Adrenal gland (tissue), 12 donors: Measurements from ENCODE around the gene TMEM214. TPM values are rescaled to one million over a fixed set of nuclear protein-coding genes. Genes with fewer than 3 reads are reported as not detected.

ENCODE experiments used
- DNase-seq, 7 donors: peaks; one replicate each; pipeline ENCODE4 v3.0.0-alpha.2; 2019 to 2020
- H3K27ac ChIP-seq, 5 donors: fragments of 200-600 bp; sonication (generic) in 4 of 5; 1 replicate in 3 of 5; 2 replicates in 2 of 5; pipeline versions ENCODE4 v1.5.1 to v1.8.0; 2016 to 2020; ENCODE audit warnings: mild to moderate bottlenecking in 1 of 5
- H3K27me3 ChIP-seq: fragments of 200-600 bp; 2 replicates; pipeline ENCODE4 v1.8.0; 2021
- H3K36me3 ChIP-seq, 2 donors: fragments of 200-600 bp; replicated peaks in 1 of 2; 1 replicate in 1 of 2; 2 replicates in 1 of 2; pipeline versions ENCODE4 v1.5.1 to v1.8.0; 2018 to 2022
- H3K4me1 ChIP-seq, 2 donors: fragments of 200-600 bp; replicated peaks in 1 of 2; 1 replicate in 1 of 2; 2 replicates in 1 of 2; pipeline versions ENCODE4 v1.5.1 to v1.8.0; 2018 to 2021
- H3K4me3 ChIP-seq, 4 donors: fragments of 200-600 bp; sonication (generic) in 3 of 4; one replicate each; pipeline ENCODE4 v1.5.1; 2016 to 2018
- H3K9me3 ChIP-seq, 3 donors: fragments of 200-600 bp; sonication (generic) in 1 of 3; replicated peaks in 1 of 3; 1 replicate in 2 of 3; 2 replicates in 1 of 3; pipeline versions ENCODE4 v1.5.1 to v1.8.0; 2016 to 2021
- POLR2A ChIP-seq, 2 donors: fragments of 450-650 bp; IDR thresholded peaks; one replicate each; pipeline ENCODE4 v1.6.1; 2017; ENCODE audit warnings: antibody characterized with exemption in 2 of 2, mild to moderate bottlenecking in 2 of 2, moderate library complexity in 1 of 2
- WGBS, 4 donors: extraction: QIAGEN DNeasy Blood & Tissue Kit in 2 of 4; methylation state at CpG; one replicate each; pipeline versions ENCODE4 v1.1.5 to v1.1.7; 2013 to 2017; 5-methylcytosine and 5-hydroxymethylcytosine counted together
- intact Hi-C, 2 donors: fragments of 100-400 bp; cut with DNase I; formaldehyde crosslinking; loops; one replicate each; pipeline versions ENCODE4 v1.14.1 to v1.15.0; 2022 to 2023
- polyA plus RNA-seq, 3 donors: library from polyadenylated mRNA; stranded (reverse); fragments of 200-250 nt in 2 of 3; fragments of 350-450 nt in 1 of 3; fragmentation: Illumina TruSeq in 1 of 3; extraction: RNeasy Lipid Tissue Mini Kit (QIAGEN cat#74804) in 1 of 3; gene quantifications; one replicate each; pipeline ENCODE4 v1.2.3, GENCODE V29; 2013 to 2014
- total RNA-seq, 9 donors: library from RNA; depleted of rRNA in 4 of 9; stranded (reverse); fragments of >200 nt in 4 of 9; fragments of 120-200 nt in 1 of 9; fragmentation: NEBNext Ultra II Directional in 1 of 9; extraction: Animal tissue kit (Norgen Biotek cat#: 25700) in 1 of 9; gene quantifications; one replicate each; pipeline versions ENCODE4 v1.1.0 to v1.2.4, GENCODE V29; 2013 to 2023
- TF ChIP-seq, protein P1 (sequence below), 6 experiments: fragments of 450-650 bp in 4 of 6; fragments of 200-600 bp in 2 of 6; sonication (generic) in 1 of 6; IDR thresholded peaks; 1 replicate in 5 of 6; 2 replicates in 1 of 6; pipeline versions ENCODE4 v1.5.1 to v1.8.0; 2016 to 2021; ENCODE audit warnings: antibody characterized with exemption in 6 of 6, mild to moderate bottlenecking in 2 of 6, moderate library complexity in 1 of 6
- donor health status: healthy with polysubstance abuse.
- donor health status: Bipolar disorder and iron deficiency.
- donor health status: DM: yes; HTN: yes; CAD: no.
- donor health status: DM: no; HTN: no; CAD: no.
- donor health status: DM: no; HTN: no; CAD: no.
- donor health status: DM: yes; HTN: yes; CAD: no.

Gene TMEM214
- total and polyA plus RNA-seq, 12 donors: 25.2 to 124 (median 60.1) TPM

- Histone ChIP-seq H3K27ac (no peak overlapping the region), H3K27me3 (no peaks in the 10 kb centered on the region), H3K4me1 (no peaks in the 10 kb centered on the region), H3K36me3 (no peaks in the 10 kb centered on the region), H3K9me3 (no peaks in the 10 kb centered on the region), H3K4me3 (no peak overlapping the region)
- intact Hi-C loops: no loop called here
- TF ChIP-seq, protein P1, sequence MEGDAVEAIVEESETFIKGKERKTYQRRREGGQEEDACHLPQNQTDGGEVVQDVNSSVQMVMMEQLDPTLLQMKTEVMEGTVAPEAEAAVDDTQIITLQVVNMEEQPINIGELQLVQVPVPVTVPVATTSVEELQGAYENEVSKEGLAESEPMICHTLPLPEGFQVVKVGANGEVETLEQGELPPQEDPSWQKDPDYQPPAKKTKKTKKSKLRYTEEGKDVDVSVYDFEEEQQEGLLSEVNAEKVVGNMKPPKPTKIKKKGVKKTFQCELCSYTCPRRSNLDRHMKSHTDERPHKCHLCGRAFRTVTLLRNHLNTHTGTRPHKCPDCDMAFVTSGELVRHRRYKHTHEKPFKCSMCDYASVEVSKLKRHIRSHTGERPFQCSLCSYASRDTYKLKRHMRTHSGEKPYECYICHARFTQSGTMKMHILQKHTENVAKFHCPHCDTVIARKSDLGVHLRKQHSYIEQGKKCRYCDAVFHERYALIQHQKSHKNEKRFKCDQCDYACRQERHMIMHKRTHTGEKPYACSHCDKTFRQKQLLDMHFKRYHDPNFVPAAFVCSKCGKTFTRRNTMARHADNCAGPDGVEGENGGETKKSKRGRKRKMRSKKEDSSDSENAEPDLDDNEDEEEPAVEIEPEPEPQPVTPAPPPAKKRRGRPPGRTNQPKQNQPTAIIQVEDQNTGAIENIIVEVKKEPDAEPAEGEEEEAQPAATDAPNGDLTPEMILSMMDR (IDR thresholded peaks at IDR 0.05): no peak
- TF ChIP-seq POLR2A (IDR thresholded peaks at IDR 0.05): no peak
- DNase-seq: no peak
- 80 to 87% (median 86%) methylated on average over 4 of the region's 4 CpGs for WGBS, 4 donors
Observed at GRCh38 chr2:27000228-27000627, 32.5 kb upstream of the TMEM214 start.

GRCh38 chr2:27000995-27001394 lies 31.8 kb upstream of the TMEM214 start:
- DNase-seq: no peak
- WGBS, 4 donors: 94 to 100% (median 97%) methylated on average over 2 of the region's 2 CpGs
- intact Hi-C loops: no loop called here
- no peaks in the 10 kb centered on the region for H3K9me3 ChIP-seq
- H3K27me3 ChIP-seq: no peaks in the 10 kb centered on the region
- no peaks in the 10 kb centered on the region for H3K36me3 ChIP-seq
- H3K27ac ChIP-seq: no peak overlapping the region
- H3K4me1 ChIP-seq: no peaks in the 10 kb centered on the region
- no peak for TF ChIP-seq POLR2A (IDR thresholded peaks at IDR 0.05)
- TF ChIP-seq, protein P1 (IDR thresholded peaks at IDR 0.05): no peak
- no peak overlapping the region for H3K4me3 ChIP-seq

GRCh38 chr2:27001950-27002349 lies 30.8 kb upstream of the TMEM214 start:
- TF ChIP-seq, protein P1 (IDR thresholded peaks at IDR 0.05): no peak
- TF ChIP-seq POLR2A (IDR thresholded peaks at IDR 0.05): no peak
- no peak for DNase-seq
- intact Hi-C loops: no loop called here
- Histone ChIP-seq H3K4me3 (no peak overlapping the region), H3K36me3 (no peaks in the 10 kb centered on the region), H3K27me3 (no peaks in the 10 kb centered on the region), H3K9me3 (no peaks in the 10 kb centered on the region), H3K27ac (no peak overlapping the region), H3K4me1 (peaks cover 0 to 5% of the 10 kb centered on the region in 2 donors)
- 44 to 71% (median 57%) methylated on average over 5 of the region's 5 CpGs for WGBS, 4 donors

GRCh38 chr2:27003007-27003406 lies 29.8 kb upstream of the TMEM214 start:
- no peak for DNase-seq
- TF ChIP-seq, protein P1 (IDR thresholded peaks at IDR 0.05): no peak
- no peak for TF ChIP-seq POLR2A (IDR thresholded peaks at IDR 0.05)
- H3K27ac ChIP-seq: no peak overlapping the region
- intact Hi-C loops: no loop called here
- H3K4me1 ChIP-seq: peaks cover 5 to 15% of the 10 kb centered on the region in 2 donors
- no peak overlapping the region for H3K4me3 ChIP-seq
- WGBS, 4 donors: 93 to 99% (median 96%) methylated on average over 4 of the region's 4 CpGs
- no peaks in the 10 kb centered on the region for H3K27me3 ChIP-seq
- H3K9me3 ChIP-seq: no peaks in the 10 kb centered on the region
- no peaks in the 10 kb centered on the region for H3K36me3 ChIP-seq
